Measurements from ENCODE around the gene LARGE1.

LARGE1 gene

DNA sequence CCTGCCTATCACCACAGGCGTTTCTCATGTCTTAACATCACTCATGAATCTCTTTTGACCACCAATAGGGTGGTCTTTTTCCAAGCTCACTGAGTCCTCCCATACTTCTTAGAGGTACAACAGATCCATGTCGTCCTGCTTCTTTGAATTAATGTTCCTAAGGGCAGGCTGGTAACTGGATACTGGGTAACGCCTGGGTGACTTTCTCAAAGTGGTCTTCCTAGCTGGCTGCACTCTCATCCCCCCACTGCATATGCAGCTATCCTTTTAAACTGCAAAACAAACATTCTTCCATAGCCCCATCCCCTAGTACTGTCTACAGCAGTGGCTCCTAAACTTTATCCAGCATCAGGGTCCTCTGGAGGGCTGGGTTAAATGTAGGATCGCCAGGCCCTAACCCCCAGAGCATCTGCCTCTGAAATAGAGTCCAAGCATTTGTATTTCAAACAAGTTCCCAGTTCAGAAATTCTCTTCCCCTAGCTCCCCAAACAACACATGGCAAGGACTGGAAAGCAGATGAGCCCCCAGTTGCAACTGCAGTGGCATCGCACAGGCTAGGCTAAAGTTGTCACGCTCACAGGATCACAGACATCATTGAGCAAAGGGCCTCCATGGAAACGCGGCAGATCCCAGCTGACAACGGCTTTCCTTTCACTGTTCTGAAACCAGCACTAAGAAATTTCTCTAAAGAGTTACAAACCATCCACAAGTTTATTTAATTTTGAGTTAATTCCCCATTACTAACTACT lies 204.9 kb downstream of the LARGE1 start:
- no peak for DNase-seq

DNA sequence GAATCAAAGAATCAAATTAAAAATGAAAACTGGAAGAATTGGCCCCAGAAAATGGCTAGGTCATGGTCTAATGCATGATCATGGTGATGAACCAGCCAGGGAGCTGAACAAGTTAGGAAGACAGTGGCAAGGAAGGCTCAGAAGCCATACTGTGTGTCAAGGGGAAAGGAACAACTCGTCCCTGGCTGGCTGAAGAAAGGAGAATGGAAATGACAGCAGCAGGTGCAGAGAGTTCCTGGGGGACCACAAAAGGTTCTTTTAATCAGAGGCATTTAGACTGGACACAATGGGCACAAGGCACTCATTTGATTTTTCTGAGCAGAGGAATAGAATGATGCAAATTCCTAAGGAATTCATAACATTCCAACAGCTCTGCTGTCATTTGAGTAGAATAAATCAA lies 209.9 kb downstream of the LARGE1 start:
- no peak for DNase-seq

DNA sequence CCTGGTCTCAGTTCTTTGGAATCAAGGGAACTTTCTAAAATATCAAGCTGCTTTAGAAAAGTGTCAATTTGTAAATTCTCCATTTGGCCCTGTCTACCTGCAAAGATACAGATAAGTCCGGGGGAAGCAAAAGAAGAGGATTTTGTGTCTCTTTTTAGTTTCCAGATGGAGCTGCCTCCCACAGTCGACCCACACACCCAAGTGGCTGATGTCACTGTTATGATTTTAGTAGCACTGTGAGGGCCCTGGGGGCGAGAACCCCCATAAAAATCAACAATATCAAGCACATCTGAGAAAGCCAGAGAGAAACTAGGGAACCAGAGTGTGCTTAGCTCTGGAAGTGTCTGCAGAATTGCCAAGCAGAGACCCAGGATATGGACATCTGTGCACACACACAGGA lies 212.7 kb downstream of the LARGE1 start:
- no peak for DNase-seq

GRCh38 chr22:33706100-33706499 lies 214.2 kb downstream of the LARGE1 start:
- no peak for DNase-seq

- no peak for DNase-seq
Measured at GRCh38 chr22:33699176-33699575, 221.1 kb downstream of the LARGE1 start.

DNA sequence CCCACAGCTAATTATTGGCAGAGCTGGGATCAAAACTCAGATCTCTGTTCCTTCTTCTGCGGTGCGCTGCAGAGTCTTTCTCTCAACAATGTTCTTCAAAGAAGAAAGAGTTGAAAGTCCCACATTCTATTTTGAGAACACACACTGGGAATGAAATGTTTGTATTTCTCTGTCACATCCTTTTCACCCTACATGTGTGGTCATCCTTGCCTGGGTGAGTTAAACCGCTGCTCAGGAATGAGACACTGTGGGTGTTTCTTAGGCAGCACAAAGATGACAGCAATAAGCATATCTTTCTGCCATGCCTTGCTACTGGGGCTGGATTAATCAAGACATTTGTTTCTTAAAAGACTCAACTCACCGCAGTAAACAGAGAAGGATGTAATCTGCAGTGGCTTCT lies 222.6 kb downstream of the LARGE1 start:
- no peak for DNase-seq

GRCh38 chr22:33691057-33691630 lies 229.1 kb downstream of the LARGE1 start:
- DNase-seq: no peak

DNA sequence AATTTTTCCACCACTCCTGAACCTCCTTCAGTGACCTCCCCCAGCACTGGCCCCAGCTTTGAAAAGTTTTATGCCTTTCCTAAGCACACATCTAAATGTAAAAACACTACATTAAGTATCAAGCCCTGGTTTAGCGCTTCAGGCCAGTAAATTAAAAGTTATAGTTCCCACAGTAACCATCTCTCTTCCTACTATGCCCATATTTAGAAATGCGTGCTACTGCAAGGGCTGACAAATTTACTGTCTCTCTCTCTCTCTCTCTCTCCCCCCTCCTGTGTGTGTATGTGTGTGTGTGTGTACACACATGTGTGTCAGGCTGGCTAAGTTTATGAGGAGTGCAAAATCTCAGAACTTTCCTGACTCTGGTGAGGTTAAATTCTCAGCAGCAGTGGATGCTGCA lies 231.4 kb downstream of the LARGE1 start:
- DNase-seq: no peak

- DNase-seq: no peak
Measured at GRCh38 chr22:33687464-33687863, 232.8 kb downstream of the LARGE1 start.

- no peak for DNase-seq
Measured at GRCh38 chr22:33684087-33684486, 236.2 kb downstream of the LARGE1 start.

DNA sequence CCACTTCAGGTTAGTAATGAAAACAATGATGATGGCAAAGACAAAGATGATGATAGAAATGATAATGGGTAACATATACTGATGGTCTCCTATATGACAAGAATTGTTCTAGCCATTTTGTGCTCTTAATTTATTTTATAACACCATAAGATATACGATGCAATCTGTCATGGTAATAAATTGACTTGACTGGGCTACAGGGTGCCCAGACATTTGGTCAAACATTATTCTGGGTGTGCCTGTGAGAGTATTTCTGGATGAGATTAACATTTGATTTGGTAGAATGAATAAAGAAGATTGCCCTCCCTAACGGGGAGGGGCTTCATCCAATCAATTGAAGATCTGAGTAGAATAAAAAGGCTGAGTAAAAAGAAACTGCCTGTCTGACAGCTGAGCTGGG lies 237.3 kb downstream of the LARGE1 start:
- DNase-seq: no peak

DNA sequence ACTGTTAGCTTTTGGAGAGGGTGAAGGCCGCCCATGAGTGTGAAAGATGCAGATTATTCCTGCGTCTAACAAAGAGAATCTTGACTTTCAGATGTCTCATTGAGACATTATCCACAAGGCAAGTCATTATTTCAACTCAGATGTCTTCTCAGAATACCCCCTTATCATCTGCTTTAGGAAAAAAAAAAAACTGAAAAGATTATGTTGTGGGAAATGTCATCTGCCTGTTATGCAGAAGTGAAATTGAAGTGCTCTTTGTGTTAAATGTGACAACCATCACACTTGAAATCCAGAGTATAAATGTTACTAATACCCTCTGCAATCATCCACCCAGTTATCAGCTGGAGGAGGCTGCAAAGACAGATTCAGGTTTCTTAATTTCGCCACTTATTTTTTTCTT lies 239.6 kb downstream of the LARGE1 start:
- no peak for DNase-seq

- DNase-seq: no peak
Measured at GRCh38 chr22:33678523-33678922, 241.8 kb downstream of the LARGE1 start.

- no peak for DNase-seq
Measured at GRCh38 chr22:33677536-33677935, 242.7 kb downstream of the LARGE1 start.

DNA sequence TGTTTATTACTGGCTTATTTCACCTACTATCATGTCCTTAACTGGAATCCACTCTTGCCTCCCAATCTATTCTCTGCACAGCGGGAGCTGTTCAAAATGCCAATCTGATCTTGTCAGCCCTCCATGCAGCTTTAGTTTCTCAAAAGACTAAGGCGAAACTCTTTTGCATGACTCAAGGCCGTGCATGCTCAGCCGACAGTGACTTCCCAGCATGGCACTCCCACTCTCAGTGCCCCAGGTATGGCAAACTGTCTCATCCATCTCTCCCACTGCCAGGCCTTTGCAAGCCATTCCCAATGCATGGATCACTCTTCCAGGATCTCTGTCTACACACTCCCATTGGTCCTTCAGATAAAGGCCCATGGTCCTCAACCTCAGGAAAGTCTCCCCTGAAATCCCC lies 245.9 kb downstream of the LARGE1 start:
- DNase-seq: no peak

GRCh38 chr22:33669746-33670145 lies 250.5 kb downstream of the LARGE1 start:
- DNase-seq: no peak

GRCh38 chr22:33666961-33667619 lies 253.2 kb downstream of the LARGE1 start:
- DNase-seq: no peak

- DNase-seq: no peak
Measured at GRCh38 chr22:33666279-33666960, 253.9 kb downstream of the LARGE1 start.

GRCh38 chr22:33659448-33659847 lies 260.8 kb downstream of the LARGE1 start:
- DNase-seq: no peak

GRCh38 chr22:33658775-33659174 lies 261.5 kb downstream of the LARGE1 start:
- DNase-seq: no peak

- DNase-seq: no peak
Measured at GRCh38 chr22:33657670-33658069, 262.6 kb downstream of the LARGE1 start.

DNA sequence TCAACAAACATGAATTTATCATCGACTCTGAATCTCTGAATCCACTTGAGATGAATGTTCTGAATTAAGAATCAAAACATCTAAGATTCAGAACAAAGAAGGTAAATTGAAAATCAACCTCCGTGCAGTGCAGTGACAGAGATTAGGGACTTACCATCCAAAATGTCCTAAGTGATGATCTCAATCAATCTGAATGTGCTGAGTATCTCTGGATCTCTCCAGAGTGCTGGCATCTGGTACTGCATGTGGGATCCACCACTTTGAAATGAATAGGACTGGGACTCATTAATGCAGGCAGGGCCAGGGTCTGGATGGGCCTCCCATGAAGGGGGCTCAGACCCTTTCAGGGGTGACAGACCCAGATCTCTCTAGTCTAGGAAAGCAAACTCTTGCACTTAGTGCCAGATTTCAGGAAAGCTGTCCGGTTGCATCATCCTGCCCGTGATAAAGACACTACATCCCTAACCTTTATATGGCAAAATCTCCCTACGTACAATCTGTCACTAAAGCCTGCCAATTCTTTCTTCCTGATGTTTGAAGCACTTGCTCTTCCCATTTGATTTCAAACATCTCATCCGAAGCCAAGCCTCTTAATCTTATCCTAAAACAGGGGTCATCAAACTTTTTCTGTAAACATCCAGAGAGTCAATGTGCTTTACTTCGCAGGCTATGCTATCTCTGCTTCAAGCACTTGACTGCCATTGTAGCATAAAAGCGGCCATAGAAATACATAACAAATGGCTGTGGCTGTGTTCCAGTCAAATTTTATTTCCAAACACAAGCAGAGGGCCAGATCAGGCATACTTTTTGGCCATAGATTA lies 263.3 kb downstream of the LARGE1 start:
- DNase-seq: no peak

All from NCI-H2107 (cell line).